KOPT-K1 (cell line): Measurements from ENCODE around the gene MATN4.

Experiments
- H3K27ac ChIP-seq: fragments of 200-600 bp; sonication (generic); 2 replicates; pipeline ENCODE4 v1.5.1; 2016; ENCODE audit warnings: antibody characterized with exemption, mild to moderate bottlenecking, low read depth, low read length; ENCODE audit not compliant: poor library complexity, severe bottlenecking
- H3K36me3 ChIP-seq: fragments of 200-600 bp; sonication (generic); 2 replicates; pipeline ENCODE4 v1.5.1; 2017; ENCODE audit warnings: antibody characterized with exemption, mild to moderate bottlenecking, low read length, moderate library complexity; ENCODE audit not compliant: insufficient read depth
- H3K9me3 ChIP-seq: fragments of 200-600 bp; sonication (generic); 2 replicates; pipeline ENCODE4 v1.5.1; 2017; ENCODE audit warnings: antibody characterized with exemption, low read length, mild to moderate bottlenecking; ENCODE audit not compliant: insufficient read depth, poor library complexity, severe bottlenecking

The MATN4 gene

DNA sequence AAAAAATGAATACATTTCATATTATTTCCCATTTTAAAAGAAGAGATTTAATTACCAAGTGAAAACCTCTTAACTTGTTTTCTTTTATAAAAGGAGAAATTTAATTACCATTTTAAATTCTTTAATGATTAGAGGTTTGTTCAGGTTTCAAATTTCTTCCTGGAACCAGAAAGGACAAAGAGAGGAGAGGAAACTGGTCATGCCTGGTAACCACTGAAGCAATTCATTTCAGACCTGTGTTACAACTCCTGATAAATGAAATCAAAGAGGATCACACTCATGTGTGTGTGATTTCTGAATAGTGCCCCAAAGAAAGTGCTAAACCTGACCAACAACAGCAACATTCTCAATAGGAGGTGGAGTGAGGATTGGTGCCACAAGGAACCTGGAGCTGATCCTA lies 41.1 kb downstream of the MATN4 start:
- H3K36me3 ChIP-seq: no peaks in the 10 kb centered on the region

DNA sequence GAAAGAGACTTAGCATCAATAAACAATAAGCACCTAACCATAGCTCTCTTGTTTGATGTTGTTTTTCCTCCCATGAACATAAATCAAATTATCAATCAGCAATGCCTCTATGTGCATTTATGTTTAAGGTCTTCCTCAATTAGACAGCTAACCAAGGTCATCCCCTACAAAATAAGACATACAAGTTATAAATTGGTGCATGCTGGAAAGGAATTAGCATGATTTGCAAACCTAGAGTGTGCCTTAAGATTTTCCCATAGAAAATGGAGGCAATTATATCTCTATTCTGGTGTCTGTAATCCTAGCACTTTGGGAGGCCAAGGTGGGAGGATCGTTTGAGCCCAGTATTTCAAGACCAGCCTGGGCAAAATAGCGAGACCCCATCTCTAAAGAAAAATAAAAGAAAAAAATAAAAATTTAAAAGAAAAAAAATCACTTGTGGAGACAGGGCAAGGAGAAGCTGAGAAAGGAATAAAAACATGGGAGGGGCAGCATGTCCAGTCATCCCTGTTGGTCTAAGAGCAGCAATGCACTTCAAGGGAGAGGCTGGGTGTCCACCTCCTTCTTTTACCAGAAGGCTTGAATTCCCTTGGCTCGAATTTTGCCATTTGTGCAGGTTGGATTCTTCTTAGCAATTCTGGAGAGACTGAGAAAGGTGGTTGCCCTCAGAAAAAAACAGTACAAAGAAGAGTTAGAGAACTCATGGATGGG lies 44.4 kb downstream of the MATN4 start:
- Histone ChIP-seq H3K9me3 (no peaks in the 10 kb centered on the region), H3K27ac (no peak overlapping the region), H3K36me3 (no peaks in the 10 kb centered on the region)

More for the DNA sequence above, 41.1 kb downstream of the MATN4 start:
- H3K27ac ChIP-seq: no peak overlapping the region
- no peaks in the 10 kb centered on the region for H3K9me3 ChIP-seq

DNA sequence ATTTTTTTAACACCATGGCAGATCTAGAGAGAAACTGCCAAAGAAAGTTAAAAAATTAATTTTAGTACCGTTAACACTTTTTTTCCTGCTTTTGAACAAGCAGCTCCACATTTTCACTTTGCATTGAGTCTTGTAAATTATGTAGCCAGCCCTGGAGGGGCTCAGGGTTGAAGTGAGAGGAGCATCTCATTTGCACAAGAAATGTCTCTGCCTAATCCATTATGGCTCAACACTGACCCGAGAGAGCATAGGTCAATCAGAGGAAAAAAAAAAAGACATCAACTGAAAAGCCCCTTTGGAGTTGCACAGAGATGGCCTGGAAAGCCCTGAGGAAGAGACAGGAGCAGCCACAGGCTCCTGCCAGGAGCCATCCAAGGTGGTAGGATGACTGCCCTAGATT lies 49.4 kb downstream of the MATN4 start:
- H3K27ac ChIP-seq: no peak overlapping the region
- no peaks in the 10 kb centered on the region for H3K36me3 ChIP-seq
- H3K9me3 ChIP-seq: no peaks in the 10 kb centered on the region

DNA sequence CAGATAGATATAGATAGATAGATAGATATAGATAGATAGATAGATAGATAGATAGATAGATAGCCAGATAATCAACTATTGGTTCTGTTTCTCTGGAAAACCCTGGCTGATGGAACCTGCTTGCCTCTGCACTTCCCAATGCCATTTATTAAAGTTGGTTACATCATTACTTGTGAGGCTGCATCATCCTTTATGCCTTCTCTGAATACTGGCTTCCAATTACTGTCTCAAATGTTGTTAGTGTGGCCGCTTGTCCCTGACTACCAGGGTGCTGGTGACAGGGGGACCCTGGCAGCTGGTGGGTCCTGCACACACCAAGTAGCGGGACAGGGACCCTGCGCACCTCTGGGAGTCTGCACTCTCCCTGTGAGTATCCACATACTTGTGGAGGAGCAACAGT lies 49.8 kb downstream of the MATN4 start:
- no peak overlapping the region for H3K27ac ChIP-seq
- H3K36me3 ChIP-seq: no peaks in the 10 kb centered on the region
- no peaks in the 10 kb centered on the region for H3K9me3 ChIP-seq

DNA sequence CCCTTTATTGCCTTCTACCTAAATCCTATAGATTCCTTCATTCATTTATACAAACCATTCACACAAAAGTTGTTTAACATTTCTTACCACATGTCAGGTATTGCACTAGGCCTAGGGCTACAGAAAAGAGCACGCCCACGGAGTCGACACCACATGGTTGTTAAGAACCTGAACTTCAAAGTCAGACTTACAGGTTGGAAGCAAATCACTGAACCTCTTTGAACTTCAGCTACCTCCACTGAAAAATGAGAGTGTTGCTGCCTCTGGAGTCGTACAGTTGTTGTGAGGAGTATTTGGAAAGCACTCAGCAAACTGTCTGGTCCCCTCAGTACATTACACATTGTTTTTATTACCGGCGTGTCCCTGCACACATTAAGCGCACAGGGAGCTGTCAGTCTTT lies 50.4 kb downstream of the MATN4 start:
- H3K27ac ChIP-seq: no peak overlapping the region
- H3K9me3 ChIP-seq: no peaks in the 10 kb centered on the region
- no peaks in the 10 kb centered on the region for H3K36me3 ChIP-seq

DNA sequence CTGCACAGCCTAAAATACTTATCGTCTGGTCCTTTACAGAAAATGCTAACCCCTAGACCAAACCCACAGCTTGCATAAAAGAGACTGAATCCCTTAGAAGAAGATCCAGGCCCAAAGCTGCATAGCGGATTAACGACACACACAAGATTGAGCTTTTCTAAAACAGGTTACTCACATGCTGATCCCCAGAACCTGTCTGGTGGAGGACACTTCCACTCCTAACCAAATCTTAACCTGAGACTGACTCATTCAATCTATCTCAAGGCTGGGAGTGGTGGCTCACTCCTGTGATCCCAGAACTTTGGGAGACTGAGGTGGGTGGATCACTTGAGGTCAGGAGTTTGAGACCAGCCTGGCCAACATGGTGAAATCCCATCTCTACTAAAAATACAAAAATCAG lies 50.9 kb downstream of the MATN4 start:
- no peaks in the 10 kb centered on the region for H3K36me3 ChIP-seq
- no peaks in the 10 kb centered on the region for H3K9me3 ChIP-seq
- H3K27ac ChIP-seq: no peak overlapping the region

DNA sequence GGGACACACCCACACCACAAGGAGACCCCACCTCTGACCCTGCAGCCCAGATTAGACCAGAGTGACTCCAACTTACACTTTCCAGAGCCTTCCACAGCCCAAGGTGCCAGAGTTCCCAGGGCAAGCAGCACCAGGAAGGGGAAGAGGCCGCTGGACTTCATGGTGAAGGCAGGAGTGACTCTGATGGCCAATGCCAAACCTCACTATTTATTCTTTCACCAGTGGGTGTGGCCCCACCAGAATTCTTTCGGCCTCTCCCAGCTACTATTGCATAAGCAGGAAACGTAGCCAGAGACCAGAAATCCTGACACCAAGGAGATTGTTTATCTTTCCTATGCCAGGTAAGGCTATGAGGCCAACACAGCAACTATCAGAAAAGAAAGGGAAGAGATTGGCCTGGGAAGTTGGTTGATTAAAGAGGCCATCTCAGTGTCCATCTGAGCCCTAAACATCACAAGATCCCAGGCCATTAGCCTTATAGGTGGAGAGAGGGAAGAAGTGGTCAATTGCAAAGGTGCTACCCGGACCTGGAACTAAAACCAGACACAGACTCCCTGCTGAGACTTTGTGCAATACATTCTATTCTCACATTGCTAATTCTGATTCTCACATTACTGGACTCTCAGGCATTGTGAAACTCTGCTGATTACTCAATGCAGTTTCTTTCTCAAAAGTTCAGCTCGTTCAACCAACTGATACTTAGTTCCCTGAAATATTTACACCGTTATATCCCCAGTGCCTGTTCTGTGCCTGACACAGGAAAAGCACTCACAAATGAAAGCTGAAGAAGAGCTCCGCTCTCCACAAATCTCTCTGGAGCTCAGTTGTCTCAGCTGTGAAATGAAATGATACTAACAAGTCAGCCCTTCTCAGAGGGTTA lies 53.5 kb downstream of the MATN4 start, which contains the start of gene SLPI:
Gene SLPI (minus strand): TSS at position 182 of the 880 bp plus-strand sequence. CDS start 21 bp downstream, at position 161.
- Histone ChIP-seq H3K9me3 (no peaks in the 10 kb centered on the region), H3K27ac (no peak within 1 kb of the TSS), H3K36me3 (no peaks in the 10 kb centered on the region)

DNA sequence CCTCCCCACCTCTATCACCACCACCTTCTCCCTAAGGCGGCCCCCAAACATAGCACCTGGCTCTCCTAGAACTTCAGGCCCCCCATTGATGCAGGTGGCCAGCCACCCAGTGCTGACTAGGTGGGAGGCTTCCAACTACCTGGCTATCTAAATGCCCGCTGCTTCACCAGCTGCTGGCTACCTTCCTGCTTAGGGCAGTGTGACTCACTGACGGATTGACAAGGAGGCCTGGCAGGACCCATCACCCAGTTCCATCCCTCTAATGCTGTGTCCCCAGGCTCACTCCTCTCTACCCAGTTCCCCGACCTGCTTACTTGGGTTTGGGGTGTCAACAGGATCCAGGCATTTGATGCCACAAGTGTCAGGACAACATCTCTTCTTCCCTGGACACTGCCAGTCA lies 54.8 kb downstream of the MATN4 start:
- Histone ChIP-seq H3K9me3 (no peaks in the 10 kb centered on the region), H3K27ac (no peak overlapping the region), H3K36me3 (no peaks in the 10 kb centered on the region)

DNA sequence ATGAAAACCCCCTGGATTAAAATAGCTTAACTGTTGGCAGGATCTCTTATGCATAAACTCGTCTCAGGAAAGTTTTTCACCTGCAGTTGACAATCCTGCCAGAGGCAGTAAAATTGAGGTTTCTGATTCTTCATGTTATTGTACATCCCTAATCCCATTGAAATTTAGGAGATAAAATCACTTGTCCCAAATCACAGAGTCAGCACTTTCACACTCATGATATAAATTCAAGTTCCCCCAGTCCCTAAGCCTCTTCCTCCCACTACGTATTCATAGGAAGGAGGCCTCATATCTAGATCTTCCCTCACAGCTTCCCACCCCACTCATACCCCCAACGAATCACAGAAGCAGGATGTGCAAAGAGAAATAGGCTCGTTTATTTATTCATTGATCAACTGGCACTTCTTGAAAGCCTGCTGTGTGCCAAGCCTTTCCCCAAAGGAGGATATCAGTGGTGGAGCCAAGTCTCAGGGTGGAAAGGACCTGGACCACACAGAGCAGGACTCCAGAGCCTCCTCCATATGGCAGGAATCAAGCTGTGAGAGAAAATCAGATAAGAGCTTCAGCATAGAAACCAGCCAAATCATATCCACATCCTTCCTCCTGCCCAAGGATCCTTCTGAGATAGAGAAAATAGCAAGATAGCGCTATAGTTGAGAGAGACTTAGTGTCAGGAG lies 56.1 kb downstream of the MATN4 start:
- Histone ChIP-seq H3K27ac (no peak overlapping the region), H3K9me3 (no peaks in the 10 kb centered on the region), H3K36me3 (no peaks in the 10 kb centered on the region)

DNA sequence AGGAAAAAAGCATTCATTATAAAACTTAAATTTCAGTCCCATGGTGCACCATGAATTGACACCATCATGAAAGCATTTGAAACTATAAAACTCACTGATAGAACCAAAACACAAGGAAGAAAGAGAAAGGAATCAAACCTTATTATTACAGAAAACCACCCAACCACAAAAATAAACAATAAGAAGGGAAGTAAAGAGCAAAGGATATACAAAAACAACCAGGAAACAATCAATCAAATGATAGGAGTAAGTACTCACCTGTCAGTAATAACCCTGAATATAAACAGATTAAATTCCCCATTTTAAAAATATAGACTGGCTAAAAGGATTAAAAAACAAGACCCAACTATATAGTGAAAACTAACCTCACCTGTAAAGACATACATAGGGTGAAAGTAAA lies 59.5 kb downstream of the MATN4 start:
- no peak overlapping the region for H3K27ac ChIP-seq
- H3K36me3 ChIP-seq: no peaks in the 10 kb centered on the region
- H3K9me3 ChIP-seq: no peaks in the 10 kb centered on the region

DNA sequence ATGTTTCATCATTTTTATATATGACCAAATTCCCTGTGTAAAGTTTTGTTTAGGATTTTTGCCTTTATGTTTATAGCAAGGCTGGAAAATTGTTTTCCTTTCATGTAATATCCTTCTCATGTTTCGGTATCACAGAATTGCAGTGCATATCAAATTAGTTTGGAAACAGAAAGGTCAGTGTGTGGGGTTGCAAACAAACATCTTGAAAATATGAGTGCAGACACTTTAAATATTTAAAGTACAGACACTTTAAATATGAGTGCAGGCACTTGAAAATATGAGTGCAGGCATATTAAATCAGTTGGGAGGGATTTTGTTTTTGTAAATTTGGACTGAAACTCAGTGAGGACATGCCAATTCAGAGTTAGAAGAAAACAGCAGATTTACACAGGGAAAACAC lies 60.2 kb downstream of the MATN4 start:
- H3K9me3 ChIP-seq: no peaks in the 10 kb centered on the region
- H3K36me3 ChIP-seq: no peaks in the 10 kb centered on the region
- H3K27ac ChIP-seq: no peak overlapping the region

DNA sequence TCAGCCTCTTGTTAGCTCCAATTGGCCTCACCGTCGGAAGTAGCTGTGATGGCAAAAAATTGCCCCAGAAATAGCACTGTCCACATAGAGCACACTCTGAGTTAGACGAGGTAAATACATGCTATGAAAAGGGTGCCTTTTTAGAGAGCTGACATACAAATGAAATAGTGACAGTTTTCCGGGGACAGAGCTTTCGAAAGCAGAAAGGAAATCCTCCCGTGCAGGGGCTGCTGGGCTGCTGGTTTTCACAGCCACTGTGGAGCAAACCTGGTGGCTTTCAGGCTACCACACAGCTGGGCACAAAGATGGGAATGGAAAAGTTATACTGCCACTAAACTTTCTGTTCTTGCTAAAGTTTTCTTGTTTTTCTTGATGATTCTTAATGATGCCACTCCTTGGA lies 62.0 kb downstream of the MATN4 start:
- Histone ChIP-seq H3K9me3 (no peaks in the 10 kb centered on the region), H3K27ac (no peak overlapping the region), H3K36me3 (no peaks in the 10 kb centered on the region)
